Fibroblast of villous mesenchyme (primary cell): Measurements from ENCODE around the gene CDH4. TPM values are rescaled to one million over a fixed set of nuclear protein-coding genes. Genes with fewer than 3 reads are reported as not detected.

ENCODE experiments used
- DNase-seq: peaks from one replicate; pipeline ENCODE4 v3.0.0-alpha.2; 2010; ENCODE audit warnings: low read depth
- H3K4me3 ChIP-seq: 2 replicates; pipeline ENCODE4 v1.5.1; 2011; ENCODE audit warnings: low read depth, mild to moderate bottlenecking, low read length
- CTCF ChIP-seq: IDR thresholded peaks from 2 replicates; pipeline ENCODE4 v1.5.1; 2012; ENCODE audit warnings: low read depth, mild to moderate bottlenecking, low read length; ENCODE audit not compliant: insufficient read depth
- total RNA-seq: library from RNA; depleted of rRNA; stranded (reverse); fragments of >200 nt; gene quantifications from 2 replicates; pipeline ENCODE4 v1.2.3, GENCODE V29; 2012

The CDH4 gene
- total RNA-seq, 1 donor: 1.7 TPM

- peak; percentile 10 for DNase-seq
- no peak for TF ChIP-seq CTCF
- H3K4me3 ChIP-seq: no peak overlapping the region
These were observed 552.1 kb downstream of the CDH4 start for GRCh38 chr20:61803915-61804751.

- no peak for DNase-seq
- H3K4me3 ChIP-seq: no peak overlapping the region
- no peak for TF ChIP-seq CTCF
These were observed 552.8 kb downstream of the CDH4 start for GRCh38 chr20:61804752-61805295.

GRCh38 chr20:61805365-61805764 is 553.3 kb downstream of the CDH4 start:
- no peak for TF ChIP-seq CTCF
- H3K4me3 ChIP-seq: no peak overlapping the region
- DNase-seq: no peak

- no peak overlapping the region for H3K4me3 ChIP-seq
- TF ChIP-seq CTCF: no peak
- DNase-seq: no peak
These were observed 553.7 kb downstream of the CDH4 start for GRCh38 chr20:61805781-61806180.

- DNase-seq: no peak
- no peak for TF ChIP-seq CTCF
- H3K4me3 ChIP-seq: no peak overlapping the region
These were observed 554.3 kb downstream of the CDH4 start for GRCh38 chr20:61806314-61806713.

GRCh38 chr20:61806995-61807394 is 554.9 kb downstream of the CDH4 start:
- no peak for TF ChIP-seq CTCF
- H3K4me3 ChIP-seq: no peak overlapping the region
- DNase-seq: no peak
